ENCODE data around the gene OR10P1. TPM values are rescaled to one million over a fixed set of nuclear protein-coding genes. Genes with fewer than 3 reads are reported as not detected.

Gene OR10P1
- total RNA-seq, 2 donors from 2014 or later = not detected

DNA sequence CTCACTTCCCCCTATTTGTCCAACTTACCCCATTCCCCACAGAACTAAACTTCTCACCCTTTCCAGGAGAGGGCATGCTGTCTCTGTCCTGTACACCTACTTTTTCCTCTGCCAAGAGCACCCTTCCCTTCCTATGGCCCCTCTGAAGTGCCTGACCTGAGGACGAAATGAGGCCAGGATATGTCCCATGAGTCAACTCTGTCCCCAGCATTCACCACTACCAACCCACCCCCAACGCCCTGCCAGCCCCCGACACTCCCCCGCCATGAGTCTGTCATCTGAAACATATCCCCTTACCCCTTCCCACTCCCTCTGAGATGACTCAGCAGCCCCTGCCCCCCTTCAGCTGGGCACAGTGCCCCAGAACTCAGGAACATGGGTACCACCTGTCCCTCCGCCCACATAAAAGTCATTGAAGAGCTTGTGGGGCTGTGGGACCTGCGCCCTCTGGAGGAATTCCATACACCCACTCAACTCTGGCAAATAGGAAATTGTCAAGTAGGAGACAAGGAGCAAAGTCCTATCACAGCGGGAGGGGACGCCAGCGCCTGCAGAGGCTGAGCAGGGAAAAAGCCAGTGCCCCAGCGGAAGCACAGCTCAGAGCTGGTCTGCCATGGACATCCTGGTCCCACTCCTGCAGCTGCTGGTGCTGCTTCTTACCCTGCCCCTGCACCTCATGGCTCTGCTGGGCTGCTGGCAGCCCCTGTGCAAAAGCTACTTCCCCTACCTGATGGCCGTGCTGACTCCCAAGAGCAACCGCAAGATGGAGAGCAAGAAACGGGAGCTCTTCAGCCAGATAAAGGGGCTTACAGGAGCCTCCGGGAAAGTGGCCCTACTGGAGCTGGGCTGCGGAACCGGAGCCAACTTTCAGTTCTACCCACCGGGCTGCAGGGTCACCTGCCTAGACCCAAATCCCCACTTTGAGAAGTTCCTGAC is 44.7 kb downstream of the OR10P1 start:
- TF ChIP-seq, protein P1, sequence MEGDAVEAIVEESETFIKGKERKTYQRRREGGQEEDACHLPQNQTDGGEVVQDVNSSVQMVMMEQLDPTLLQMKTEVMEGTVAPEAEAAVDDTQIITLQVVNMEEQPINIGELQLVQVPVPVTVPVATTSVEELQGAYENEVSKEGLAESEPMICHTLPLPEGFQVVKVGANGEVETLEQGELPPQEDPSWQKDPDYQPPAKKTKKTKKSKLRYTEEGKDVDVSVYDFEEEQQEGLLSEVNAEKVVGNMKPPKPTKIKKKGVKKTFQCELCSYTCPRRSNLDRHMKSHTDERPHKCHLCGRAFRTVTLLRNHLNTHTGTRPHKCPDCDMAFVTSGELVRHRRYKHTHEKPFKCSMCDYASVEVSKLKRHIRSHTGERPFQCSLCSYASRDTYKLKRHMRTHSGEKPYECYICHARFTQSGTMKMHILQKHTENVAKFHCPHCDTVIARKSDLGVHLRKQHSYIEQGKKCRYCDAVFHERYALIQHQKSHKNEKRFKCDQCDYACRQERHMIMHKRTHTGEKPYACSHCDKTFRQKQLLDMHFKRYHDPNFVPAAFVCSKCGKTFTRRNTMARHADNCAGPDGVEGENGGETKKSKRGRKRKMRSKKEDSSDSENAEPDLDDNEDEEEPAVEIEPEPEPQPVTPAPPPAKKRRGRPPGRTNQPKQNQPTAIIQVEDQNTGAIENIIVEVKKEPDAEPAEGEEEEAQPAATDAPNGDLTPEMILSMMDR (IDR thresholded peaks at IDR 0.05) = peak in 2 of 4 experiments; percentile 3 to 27
- TF ChIP-seq POLR2AphosphoS5 (IDR thresholded peaks at IDR 0.05) (no peak), POLR2A (IDR thresholded peaks at IDR 0.05) (no peak)
- H3K27ac ChIP-seq = no peak overlapping the region
- intact Hi-C loops (cut with DNase I) = no loop called here
- no peaks in the 10 kb centered on the region for H3K9me3 ChIP-seq
- 16% methylated on average over 17 of the region's 17 CpGs for WGBS
- peaks cover 2% of the 10 kb centered on the region for H3K27me3 ChIP-seq (replicated peaks; ENCODE audit: insufficient read depth)
- no peak for DNase-seq (ENCODE audit: low spot score)
- H3K36me3 ChIP-seq = no peaks in the 10 kb centered on the region
- no peak overlapping the region for H3K4me3 ChIP-seq
- no peaks in the 10 kb centered on the region for H3K4me1 ChIP-seq (replicated peaks)

DNA sequence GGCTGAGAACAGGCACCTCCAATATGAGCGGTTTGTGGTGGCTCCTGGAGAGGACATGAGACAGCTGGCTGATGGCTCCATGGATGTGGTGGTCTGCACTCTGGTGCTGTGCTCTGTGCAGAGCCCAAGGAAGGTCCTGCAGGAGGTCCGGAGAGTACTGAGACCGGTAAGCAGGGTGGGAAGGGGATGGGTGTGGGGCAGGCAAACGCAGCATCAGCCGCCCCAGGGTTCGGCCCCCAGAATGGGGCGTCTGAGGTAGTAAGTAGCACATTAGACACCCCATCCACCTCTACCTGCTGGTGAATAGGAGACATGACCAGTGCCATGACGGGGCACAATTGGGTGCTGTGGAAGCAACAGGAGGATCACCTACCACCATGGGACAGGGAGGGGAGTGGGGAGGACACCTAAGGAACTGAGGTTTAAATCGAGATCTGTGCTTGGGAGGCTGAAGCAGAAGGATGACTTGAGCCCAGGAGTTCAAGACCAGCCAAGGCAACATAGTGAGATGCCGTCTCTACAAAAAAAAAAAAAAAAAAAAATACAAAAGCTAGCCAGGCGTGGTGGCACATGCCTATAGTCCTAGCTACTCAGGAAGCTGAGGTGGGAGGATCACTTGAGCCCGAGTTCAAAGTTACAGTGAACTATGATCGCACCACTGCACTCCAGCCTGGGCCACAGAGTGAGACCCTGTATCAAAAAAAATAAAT is 45.5 kb downstream of the OR10P1 start:
- H3K9me3 ChIP-seq = no peaks in the 10 kb centered on the region
- TF ChIP-seq, protein P1 (IDR thresholded peaks at IDR 0.05) = no peak
- TF ChIP-seq POLR2AphosphoS5 (IDR thresholded peaks at IDR 0.05) (no peak), POLR2A (IDR thresholded peaks at IDR 0.05) (no peak)
- DNase-seq (ENCODE audit: low spot score) = no peak
- intact Hi-C loops (cut with DNase I) = no loop called here
- WGBS = 83% methylated on average over 13 of the region's 13 CpGs
- H3K36me3 ChIP-seq = no peaks in the 10 kb centered on the region
- H3K4me3 ChIP-seq = no peak overlapping the region
- H3K27me3 ChIP-seq (replicated peaks; ENCODE audit: insufficient read depth) = peaks cover 2% of the 10 kb centered on the region
- H3K27ac ChIP-seq = no peak overlapping the region
- no peaks in the 10 kb centered on the region for H3K4me1 ChIP-seq (replicated peaks)

DNA sequence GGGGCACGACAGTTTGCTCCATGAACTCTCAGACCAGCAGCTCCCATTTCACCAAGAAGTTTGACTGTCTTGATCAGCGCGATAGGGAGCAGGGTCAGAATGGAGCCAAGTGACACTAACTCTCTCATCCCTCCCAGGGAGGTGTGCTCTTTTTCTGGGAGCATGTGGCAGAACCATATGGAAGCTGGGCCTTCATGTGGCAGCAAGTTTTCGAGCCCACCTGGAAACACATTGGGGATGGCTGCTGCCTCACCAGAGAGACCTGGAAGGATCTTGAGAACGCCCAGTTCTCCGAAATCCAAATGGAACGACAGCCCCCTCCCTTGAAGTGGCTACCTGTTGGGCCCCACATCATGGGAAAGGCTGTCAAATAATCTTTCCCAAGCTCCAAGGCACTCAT is 47.0 kb downstream of the OR10P1 start:
- H3K9me3 ChIP-seq = no peaks in the 10 kb centered on the region
- H3K27me3 ChIP-seq (replicated peaks; ENCODE audit: insufficient read depth) = peaks cover 2% of the 10 kb centered on the region
- intact Hi-C loops (cut with DNase I) = no loop called here
- DNase-seq (ENCODE audit: low spot score) = no peak
- no peak overlapping the region for H3K4me3 ChIP-seq
- TF ChIP-seq, protein P1 (IDR thresholded peaks at IDR 0.05) = no peak
- no peak for TF ChIP-seq POLR2AphosphoS5 (IDR thresholded peaks at IDR 0.05)
- no peak for TF ChIP-seq POLR2A (IDR thresholded peaks at IDR 0.05)
- H3K4me1 ChIP-seq (replicated peaks) = no peaks in the 10 kb centered on the region
- WGBS = 94% methylated on average over 7 of the region's 7 CpGs
- no peak overlapping the region for H3K27ac ChIP-seq
- H3K36me3 ChIP-seq = no peaks in the 10 kb centered on the region

DNA sequence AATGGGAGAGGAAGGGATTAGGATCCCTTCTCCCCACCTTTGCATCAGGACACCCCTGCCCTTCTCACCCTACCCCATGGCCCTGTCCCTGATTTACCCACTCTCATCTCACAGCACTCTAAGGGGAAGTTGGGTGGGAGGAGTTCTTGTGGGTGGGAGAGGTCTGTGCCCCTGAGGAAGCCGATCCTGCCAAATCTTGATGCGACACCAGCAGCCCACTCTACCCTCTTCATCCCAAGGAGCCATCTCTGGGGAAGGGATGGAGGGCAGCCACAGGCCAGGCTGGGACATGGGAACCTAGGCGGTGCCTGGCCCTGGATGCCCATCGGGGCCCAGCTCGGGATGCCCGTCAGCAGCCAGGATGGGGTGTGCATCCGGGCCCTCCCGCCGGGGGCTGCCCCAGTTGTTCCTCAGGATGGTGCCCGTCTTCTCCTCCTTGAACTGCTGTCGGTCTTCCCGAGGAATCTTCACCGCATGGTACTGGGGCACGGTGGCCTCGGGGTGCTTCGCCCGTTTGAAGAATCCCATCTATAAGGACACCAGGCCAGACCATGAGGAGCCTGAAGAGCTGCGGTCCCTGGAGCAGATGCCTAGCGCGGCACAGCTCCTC is 48.2 kb downstream of the OR10P1 start:
- no peak for DNase-seq (ENCODE audit: low spot score)
- Histone ChIP-seq H3K27ac (no peak overlapping the region), H3K36me3 (no peaks in the 10 kb centered on the region), H3K9me3 (no peaks in the 10 kb centered on the region), H3K4me3 (no peak overlapping the region), H3K27me3 (replicated peaks; ENCODE audit: insufficient read depth) (peaks cover 2% of the 10 kb centered on the region), H3K4me1 (replicated peaks) (no peaks in the 10 kb centered on the region)
- intact Hi-C loops (cut with DNase I) = no loop called here
- no peak for TF ChIP-seq POLR2A (IDR thresholded peaks at IDR 0.05)
- TF ChIP-seq POLR2AphosphoS5 (IDR thresholded peaks at IDR 0.05) = no peak
- TF ChIP-seq, protein P1 (IDR thresholded peaks at IDR 0.05) = no peak
- WGBS = 96% methylated on average over 16 of the region's 20 CpGs

All from prostate gland (tissue), 2 donors.